Panc1 (cell line): ENCODE data around the gene TESMIN. TPM values are rescaled to one million over a fixed set of nuclear protein-coding genes. Genes with fewer than 3 reads are reported as not detected.
A peak's percentile ranks its signal among the peaks of the same experiment; 100 is the strongest.

Experiments used
- ATAC-seq: fragments of 200-7000 bp; cut with Tn5 transposase; 2 replicates; pipeline ENCODE4 v1.9.1; 2020; ENCODE audit warnings: mild to moderate bottlenecking, moderate library complexity
- BruUV-seq: library from RNA; stranded (reverse); fragments of 400-500 nt; replicated peaks from 2 replicates; lab custom pipeline; 2021; lab: Mats Ljungman, UMichigan
- CTCF ChIA-PET: fragments of 300-600 bp; sonication (Branson Sonifier 250); formaldehyde crosslinking; loops from one replicate; lab custom pipeline; 2022; ENCODE audit warnings: antibody characterized with exemption; lab: Charles Lee
- POLR2A ChIA-PET: fragments of 300-600 bp; sonication (Branson Sonifier 250); formaldehyde crosslinking; loops from one replicate; lab custom pipeline; 2022; ENCODE audit warnings: antibody characterized with exemption; lab: Charles Lee
- DNase-seq: peaks from one replicate; pipeline ENCODE4 v3.0.0-alpha.2; 2010; ENCODE audit warnings: low read depth, low spot score
- H3K27ac ChIP-seq: 2 replicates; pipeline ENCODE4 v1.5.1; 2011; ENCODE audit warnings: mild to moderate bottlenecking, low read length, inconsistent platforms
- H3K27me3 ChIP-seq: fragments of 200-500 bp; sonication (Bioruptor generic); 2 replicates; pipeline ENCODE4 v1.6.0; 2014; ENCODE audit warnings: low read length, inconsistent platforms; ENCODE audit not compliant: control insufficient read depth, insufficient read depth
- H3K36me3 ChIP-seq: fragments of 200-500 bp; sonication (Bioruptor generic); 2 replicates; pipeline ENCODE4 v1.5.1; 2014; ENCODE audit warnings: inconsistent platforms, mild to moderate bottlenecking, low read length, moderate library complexity; ENCODE audit not compliant: control insufficient read depth, insufficient read depth
- H3K4me1 ChIP-seq: 2 replicates; pipeline ENCODE4 v1.5.1; 2011; ENCODE audit warnings: inconsistent platforms, mild to moderate bottlenecking, low read length, moderate library complexity; ENCODE audit not compliant: control insufficient read depth, insufficient read depth
- H3K4me3 ChIP-seq, 2 experiments: 2 replicates each; pipeline ENCODE4 v1.5.1; 2011 to 2012; ENCODE audit warnings: low read depth in 2 of 2, low read length in 2 of 2, mild to moderate bottlenecking in 2 of 2, inconsistent platforms in 1 of 2, moderate library complexity in 1 of 2
- H3K9me3 ChIP-seq: fragments of 200-500 bp; sonication (Bioruptor generic); 2 replicates; pipeline ENCODE4 v1.5.1; 2014; ENCODE audit warnings: low read depth, mild to moderate bottlenecking, inconsistent platforms, low read length, moderate library complexity; ENCODE audit not compliant: control insufficient read depth, insufficient read depth
- CTCF ChIP-seq: fragments of 450-650 bp; IDR thresholded peaks from 2 replicates; pipeline ENCODE4 v1.5.1; 2017; ENCODE audit warnings: mild to moderate bottlenecking
- POLR2AphosphoS5 ChIP-seq: IDR thresholded peaks from 2 replicates; pipeline ENCODE4 v1.6.1; 2012; ENCODE audit warnings: mild to moderate bottlenecking, low read depth, low read length, moderate library complexity
- REST ChIP-seq, 2 experiments: IDR thresholded peaks; 2 replicates each; pipeline ENCODE4 v1.6.1; 2011 to 2012; ENCODE audit warnings: low read depth in 2 of 2, control low read depth in 1 of 2, low read length in 1 of 2, mild to moderate bottlenecking in 1 of 2, moderate library complexity in 1 of 2; ENCODE audit not compliant: insufficient read depth in 1 of 2
- SIN3A ChIP-seq: IDR thresholded peaks from 2 replicates; pipeline ENCODE4 v1.6.1; 2012; ENCODE audit warnings: low read depth, mild to moderate bottlenecking, low read length, moderate library complexity, borderline replicate concordance; ENCODE audit not compliant: insufficient read depth
- TCF7L2 ChIP-seq: IDR thresholded peaks from 2 replicates; pipeline ENCODE4 v1.6.1; 2011; ENCODE audit warnings: mild to moderate bottlenecking, low read depth, low read length, inconsistent platforms
- in situ Hi-C: cut with HindIII; loops from 2 replicates; pipeline ENCODE4 v1.10.0; 2016; ENCODE audit warnings: low sequenced_read_pairs, low pct_unique_long_range_greater_than_20kb
- intact Hi-C: fragments of 100-400 bp; cut with micrococcal nuclease; formaldehyde crosslinking; loops from one replicate; pipeline ENCODE4 v1.10.0; 2022; ENCODE audit not compliant: unreplicated experiment
- total RNA-seq: library from RNA; stranded (reverse); gene quantifications from one replicate; pipeline ENCODE4 v1.2.1, GENCODE V29; 2021; ENCODE audit not compliant: unreplicated experiment

TESMIN gene
- total RNA-seq, 1 experiment from 2014 or later = 47.6 TPM

GRCh38 chr11:68763926-68764657, 12.8 kb upstream of the TESMIN start:
- no peak overlapping the region for H3K4me3 ChIP-seq
- no peak overlapping the region for H3K27ac ChIP-seq
- H3K4me1 ChIP-seq = no peaks in the 10 kb centered on the region
- intact Hi-C loops = no loop called here
- POLR2A ChIA-PET = no interaction called here
- no peaks in the 10 kb centered on the region for H3K27me3 ChIP-seq
- TF ChIP-seq CTCF (no peak), SIN3A (no peak)
- no TSS peak for BruUV-seq
- in situ Hi-C loops = no loop called here
- CTCF ChIA-PET = interaction anchor here (1.3 kb wide), 1 partner anchor 78 kb away, joined by 3 read pairs; the partner anchor contains the start of gene CPT1A
- peaks cover 8% of the 10 kb centered on the region for H3K36me3 ChIP-seq
- no peak for DNase-seq
- no peaks in the 10 kb centered on the region for H3K9me3 ChIP-seq
- peak; percentile 59 for ATAC-seq

DNA sequence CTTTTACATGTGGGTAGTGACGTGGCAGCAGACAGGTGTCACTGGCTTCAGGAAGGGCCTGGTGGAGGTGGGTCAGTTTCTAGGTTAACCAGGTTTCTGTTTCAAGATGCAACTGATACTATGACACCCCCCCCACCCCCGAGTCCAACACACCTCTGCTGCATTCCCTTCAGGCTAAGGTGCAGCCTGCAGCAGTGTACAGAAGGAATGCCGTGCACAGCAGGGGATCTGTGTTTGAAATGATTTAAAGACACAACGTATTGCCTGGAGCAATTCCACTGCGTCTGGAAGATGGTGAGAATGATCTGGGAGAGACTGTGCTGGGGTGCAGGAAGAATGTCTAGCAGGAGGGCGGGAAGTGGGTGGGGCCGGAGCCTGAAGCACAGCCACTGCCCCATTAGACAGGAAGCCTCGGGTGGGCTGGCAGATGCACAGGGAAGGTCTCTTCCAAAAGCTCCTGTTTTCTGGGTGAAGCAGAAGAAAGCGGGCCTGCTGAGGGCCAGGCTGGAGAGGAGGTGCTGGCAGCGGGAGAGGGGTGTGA, 11.9 kb upstream of the TESMIN start:
- intact Hi-C loops = no loop called here
- Histone ChIP-seq H3K36me3 (peaks cover 8% of the 10 kb centered on the region), H3K9me3 (no peaks in the 10 kb centered on the region), H3K27ac (no peak overlapping the region), H3K4me3 (no peak overlapping the region), H3K4me1 (no peaks in the 10 kb centered on the region), H3K27me3 (no peaks in the 10 kb centered on the region)
- ATAC-seq = no peak
- DNase-seq = no peak
- TF ChIP-seq CTCF = no peak
- TF ChIP-seq REST (IDR thresholded peaks at IDR 0.05; ENCODE audit: insufficient read depth in 1 of 2, low read depth in 2 of 2, low read length in 1 of 2) = no peak
- TF ChIP-seq TCF7L2 = no peak
- TF ChIP-seq SIN3A = no peak
- no peak for TF ChIP-seq POLR2AphosphoS5
- in situ Hi-C loops = no loop called here
- ChIA-PET CTCF (interaction anchor here (1.3 kb wide), 1 partner anchor 79 kb away, joined by 3 read pairs; the partner anchor contains the start of gene CPT1A), POLR2A (no interaction called here)
- no TSS peak for BruUV-seq
